T-helper 2 cell treated with Interferon-gamma antibody and Interleukin-4, amounts not matched to agents 5 μg/mL and 100 μg/mL, for 36 hours (primary cell): ENCODE data around the gene ZBED2.

Source experiments
- DNase-seq: peaks from one replicate; pipeline ENCODE4 v3.0.0; 2021; ENCODE audit warnings: low spot score
- H3K27ac Mint-ChIP-seq: one replicate; pipeline ENCODE4 v1.8.0; 2021; ENCODE audit warnings: mild to moderate bottlenecking, mixed read lengths
- H3K27me3 Mint-ChIP-seq: one replicate; pipeline ENCODE4 v1.8.0; 2021; ENCODE audit warnings: low read depth, mixed read lengths
- H3K36me3 Mint-ChIP-seq: one replicate; pipeline ENCODE4 v1.8.0; 2021; ENCODE audit warnings: low read depth, mixed read lengths
- H3K4me1 Mint-ChIP-seq: one replicate; pipeline ENCODE4 v1.8.0; 2021; ENCODE audit warnings: low read depth, mixed read lengths
- H3K4me3 Mint-ChIP-seq: one replicate; pipeline ENCODE4 v1.8.0; 2022; ENCODE audit warnings: mild to moderate bottlenecking, moderate library complexity, mixed read lengths
- H3K9me3 Mint-ChIP-seq: one replicate; pipeline ENCODE4 v1.8.0; 2021; ENCODE audit warnings: mixed read lengths

Gene ZBED2

DNA sequence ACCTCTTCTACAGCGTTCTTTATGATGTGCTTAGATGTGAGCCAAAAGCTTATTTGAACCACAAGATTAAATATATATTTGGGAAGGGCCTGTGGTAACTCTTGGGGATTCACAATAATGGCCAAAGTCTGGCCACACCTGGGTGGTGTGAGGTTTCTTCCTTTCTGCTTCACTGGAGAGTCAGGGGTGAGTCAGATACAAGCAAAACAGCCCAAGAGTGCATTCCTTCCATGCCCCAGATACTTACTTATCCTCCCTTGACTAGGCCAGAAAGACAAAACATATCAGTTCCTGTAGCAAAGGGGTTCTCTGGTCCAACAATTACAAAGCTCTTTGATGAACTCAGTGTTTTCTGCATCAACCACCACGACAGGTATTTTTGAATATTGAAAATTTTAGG lies 941 bp downstream of the ZBED2 start:
- peaks cover 68% of the 10 kb centered on the region for H3K4me1 Mint-ChIP-seq
- no peaks in the 10 kb centered on the region for H3K27me3 Mint-ChIP-seq
- H3K27ac Mint-ChIP-seq: peak overlapping the region; percentile 79
- H3K36me3 Mint-ChIP-seq: peaks cover 81% of the 10 kb centered on the region
- DNase-seq: no peak
- no peaks in the 10 kb centered on the region for H3K9me3 Mint-ChIP-seq
- H3K4me3 Mint-ChIP-seq: peak overlapping the region; percentile 81

DNA sequence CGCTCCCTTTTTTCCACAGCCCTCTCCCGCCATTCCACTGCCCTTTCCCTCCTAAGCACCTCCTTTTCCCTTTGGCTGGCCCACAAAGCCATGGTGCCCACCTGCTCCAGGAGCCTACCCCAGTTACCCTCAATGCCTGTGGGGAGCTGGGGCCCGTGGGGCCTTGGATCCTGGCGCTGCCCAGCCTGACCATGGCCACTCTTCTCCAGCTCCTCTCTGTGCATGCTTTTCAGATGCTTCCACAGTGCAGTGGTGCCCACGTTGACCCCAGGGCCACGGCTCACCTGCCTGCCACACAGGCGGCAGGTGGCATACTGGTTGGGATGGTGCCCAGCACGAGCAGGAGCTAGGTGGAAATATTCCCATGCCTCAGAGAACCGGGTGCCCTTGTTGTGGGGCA lies 1.5 kb downstream of the ZBED2 start:
- H3K9me3 Mint-ChIP-seq: no peaks in the 10 kb centered on the region
- DNase-seq: no peak
- H3K27me3 Mint-ChIP-seq: no peaks in the 10 kb centered on the region
- H3K4me3 Mint-ChIP-seq: peak overlapping the region; percentile 81
- peaks cover 68% of the 10 kb centered on the region for H3K4me1 Mint-ChIP-seq
- H3K36me3 Mint-ChIP-seq: peaks cover 81% of the 10 kb centered on the region
- peak overlapping the region; percentile 79 for H3K27ac Mint-ChIP-seq

DNA sequence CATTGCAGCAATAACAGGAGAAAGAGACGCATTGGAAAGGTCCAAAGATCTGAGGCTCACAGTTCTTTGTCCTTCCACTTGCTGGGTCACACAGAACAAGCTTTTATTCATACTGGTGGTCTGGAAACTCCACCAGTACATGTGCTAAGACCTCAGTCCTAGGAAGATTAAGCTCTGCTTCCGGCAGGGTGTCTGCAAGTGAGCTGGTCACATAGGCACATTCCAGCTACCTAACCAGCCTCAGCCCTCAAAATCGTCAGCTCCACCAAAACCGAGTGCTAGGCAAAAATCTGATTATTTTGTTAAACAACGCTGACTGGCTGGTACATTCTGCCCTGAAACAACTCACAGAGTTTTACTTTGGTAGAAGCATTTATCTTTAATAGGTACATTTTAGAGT lies 2.2 kb downstream of the ZBED2 start:
- no peaks in the 10 kb centered on the region for H3K9me3 Mint-ChIP-seq
- DNase-seq: no peak
- peaks cover 81% of the 10 kb centered on the region for H3K36me3 Mint-ChIP-seq
- no peaks in the 10 kb centered on the region for H3K27me3 Mint-ChIP-seq
- H3K27ac Mint-ChIP-seq: peak overlapping the region; percentile 79
- H3K4me1 Mint-ChIP-seq: peaks cover 70% of the 10 kb centered on the region
- H3K4me3 Mint-ChIP-seq: peak overlapping the region; percentile 81

DNA sequence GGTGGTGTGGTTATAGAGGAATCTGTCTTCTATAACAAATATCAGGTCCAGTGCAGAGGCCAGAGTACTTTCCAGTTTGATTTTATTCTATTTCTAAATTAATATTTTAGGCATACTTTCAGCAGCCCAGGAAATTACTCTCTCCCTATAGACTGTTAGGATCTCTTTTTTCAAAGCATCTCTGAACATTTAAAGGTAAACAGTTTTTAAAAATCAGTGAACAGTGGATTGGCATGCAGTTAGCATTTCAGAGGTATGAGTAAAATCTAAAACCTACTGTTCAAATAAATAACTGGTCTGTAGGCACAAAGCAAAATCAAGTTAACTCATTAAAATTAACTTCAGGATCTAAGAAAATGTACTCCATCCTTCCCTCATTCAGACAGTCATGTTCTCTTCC lies 3.0 kb downstream of the ZBED2 start:
- Mint-ChIP-seq H3K4me1 (peaks cover 68% of the 10 kb centered on the region), H3K27me3 (no peaks in the 10 kb centered on the region), H3K9me3 (no peaks in the 10 kb centered on the region), H3K36me3 (peaks cover 83% of the 10 kb centered on the region), H3K27ac (peak overlapping the region; percentile 85), H3K4me3 (peak overlapping the region; percentile 75)
- no peak for DNase-seq

DNA sequence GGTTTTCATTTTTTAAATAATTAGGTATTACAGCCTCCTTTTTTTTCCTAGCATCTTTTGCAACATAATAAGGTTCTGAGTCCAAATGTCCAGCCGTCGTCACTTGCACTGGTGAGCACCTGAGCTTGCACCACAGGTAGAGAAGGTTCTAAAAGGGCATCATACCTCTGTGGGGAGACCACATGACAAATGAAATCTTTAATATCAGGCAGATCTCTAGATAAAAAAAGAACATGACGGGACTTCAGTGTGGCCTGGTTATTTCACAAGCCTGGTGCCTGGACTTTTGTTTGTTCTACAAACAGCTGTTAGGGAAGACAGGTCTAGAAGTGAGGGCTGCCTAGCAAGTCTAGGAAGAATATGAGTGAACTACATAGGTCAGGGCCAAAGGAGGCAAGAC lies 3.6 kb downstream of the ZBED2 start:
- H3K4me1 Mint-ChIP-seq: peaks cover 67% of the 10 kb centered on the region
- H3K27ac Mint-ChIP-seq: peak overlapping the region; percentile 58
- no peaks in the 10 kb centered on the region for H3K27me3 Mint-ChIP-seq
- peak overlapping the region; percentile 38 for H3K4me3 Mint-ChIP-seq
- no peaks in the 10 kb centered on the region for H3K9me3 Mint-ChIP-seq
- peaks cover 83% of the 10 kb centered on the region for H3K36me3 Mint-ChIP-seq
- no peak for DNase-seq

DNA sequence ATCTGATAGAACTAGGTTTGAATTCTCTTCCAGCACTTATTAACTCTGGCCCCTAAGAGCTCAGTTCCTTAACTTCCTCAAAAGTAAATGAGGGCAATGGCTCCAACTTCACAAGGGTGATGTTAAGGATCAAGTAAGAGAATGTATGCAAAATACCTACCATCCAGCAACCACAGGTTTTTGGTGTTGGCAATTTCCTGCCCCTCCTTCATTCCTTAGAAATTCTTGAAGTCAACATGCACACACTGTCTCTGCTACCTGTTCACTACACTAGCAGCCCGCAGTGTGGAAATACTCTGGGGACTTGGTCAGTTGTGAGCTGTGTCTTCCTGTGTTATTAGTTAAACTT lies 5.0 kb downstream of the ZBED2 start:
- Mint-ChIP-seq H3K4me1 (peaks cover 59% of the 10 kb centered on the region), H3K36me3 (peaks cover 81% of the 10 kb centered on the region), H3K27me3 (no peaks in the 10 kb centered on the region), H3K4me3 (no peak overlapping the region), H3K27ac (peak overlapping the region; percentile 5), H3K9me3 (no peaks in the 10 kb centered on the region)
- no peak for DNase-seq

DNA sequence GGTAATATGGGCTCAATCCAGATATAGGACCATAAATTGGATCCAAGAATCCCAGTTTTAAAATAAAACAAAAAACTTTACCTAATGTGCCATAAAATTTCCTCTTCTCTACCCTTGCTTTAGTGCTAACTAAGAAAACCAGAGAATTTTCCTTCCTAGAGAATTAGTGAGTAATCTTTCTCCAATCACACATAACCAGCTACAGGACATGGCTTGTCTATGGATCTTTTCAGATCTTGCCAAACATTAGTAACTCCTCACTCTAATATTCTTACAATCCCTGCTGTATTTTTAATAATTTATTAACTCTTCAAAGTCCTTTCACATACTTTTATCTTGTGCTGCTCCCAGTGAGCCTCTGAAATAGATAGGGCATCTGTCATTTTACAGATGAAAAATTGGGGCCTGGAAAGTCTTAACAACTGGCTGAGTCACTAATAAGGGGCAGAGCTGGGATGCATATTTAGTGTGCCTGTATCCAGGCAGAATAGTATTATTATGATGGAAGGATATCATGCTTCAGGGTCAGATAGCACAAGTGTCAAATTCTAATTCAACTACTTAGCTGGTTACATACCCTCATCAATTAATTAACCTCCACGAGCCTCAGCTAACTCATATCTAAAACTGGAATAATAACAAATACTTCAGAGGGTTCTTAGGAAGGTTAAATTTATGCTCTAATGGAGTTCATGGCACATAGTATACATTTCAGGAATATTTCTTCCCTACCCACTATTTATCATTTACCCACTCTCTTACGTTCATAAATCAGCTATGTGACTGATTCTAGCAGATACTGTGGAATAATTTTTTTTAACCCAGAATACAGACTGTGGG lies 5.6 kb downstream of the ZBED2 start:
- Mint-ChIP-seq H3K4me1 (peaks cover 53% of the 10 kb centered on the region), H3K9me3 (no peaks in the 10 kb centered on the region), H3K27ac (peak overlapping the region; percentile 29), H3K27me3 (no peaks in the 10 kb centered on the region), H3K36me3 (peaks cover 80% of the 10 kb centered on the region), H3K4me3 (no peak overlapping the region)
- no peak for DNase-seq

DNA sequence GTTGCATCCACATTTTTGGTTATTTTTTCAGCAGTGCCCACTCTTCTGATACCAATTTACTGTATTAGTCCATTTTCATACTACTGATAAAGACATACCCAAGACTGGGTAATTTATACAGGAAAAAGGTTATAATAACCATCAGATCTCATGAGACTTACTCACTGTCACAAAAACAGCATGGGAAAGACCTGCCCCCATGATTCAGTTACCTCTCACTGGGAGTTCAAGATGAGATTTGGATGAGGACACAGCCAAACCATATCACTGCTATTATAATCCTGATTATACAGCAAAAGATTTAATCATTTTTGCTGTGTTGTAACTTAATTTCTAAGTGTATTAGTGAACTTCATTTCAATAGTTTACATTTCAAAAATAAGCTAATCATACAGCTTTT lies 6.6 kb downstream of the ZBED2 start:
- DNase-seq: no peak
- peak overlapping the region; percentile 1 for H3K27ac Mint-ChIP-seq
- no peak overlapping the region for H3K4me3 Mint-ChIP-seq
- peaks cover 44% of the 10 kb centered on the region for H3K4me1 Mint-ChIP-seq
- no peaks in the 10 kb centered on the region for H3K9me3 Mint-ChIP-seq
- H3K27me3 Mint-ChIP-seq: no peaks in the 10 kb centered on the region
- peaks cover 80% of the 10 kb centered on the region for H3K36me3 Mint-ChIP-seq

DNA sequence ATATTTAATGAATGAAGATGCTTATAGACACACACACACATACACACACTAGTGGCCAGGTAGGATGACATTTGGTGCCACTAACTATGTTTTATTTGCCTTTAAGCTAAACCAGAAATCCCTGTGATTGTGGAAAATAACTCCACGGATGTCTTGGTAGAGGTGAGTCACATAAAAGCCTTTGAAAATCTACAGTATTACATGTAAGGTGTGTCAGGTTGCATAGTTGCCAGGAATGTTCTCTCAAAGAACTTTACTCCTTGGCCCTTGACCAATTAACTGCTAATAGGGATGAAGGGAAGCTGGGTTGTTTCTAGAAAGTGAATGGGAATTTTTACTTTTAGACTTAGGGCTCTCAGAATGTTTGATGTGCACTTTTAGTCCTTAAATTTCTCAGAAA lies 9.9 kb downstream of the ZBED2 start:
- no peak overlapping the region for H3K4me3 Mint-ChIP-seq

DNA sequence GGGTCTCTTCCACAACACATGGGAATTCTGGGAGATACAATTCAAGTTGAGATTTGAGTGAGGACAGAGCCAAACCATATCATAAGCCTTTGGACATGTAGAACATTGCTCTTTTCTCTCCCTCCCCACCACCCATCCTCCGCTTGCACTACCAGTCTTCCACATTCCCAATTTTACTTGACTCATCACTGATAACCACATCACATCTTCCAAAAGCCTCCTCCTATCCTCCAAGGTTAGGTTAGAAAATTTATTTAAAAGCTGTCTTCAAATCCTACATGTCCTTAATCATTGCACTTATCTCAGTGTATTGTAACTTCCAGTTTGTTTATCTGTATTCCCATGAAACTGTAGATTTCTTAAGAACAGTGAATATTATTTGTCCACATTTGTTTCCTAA lies 10.4 kb downstream of the ZBED2 start:
- no peaks in the 10 kb centered on the region for H3K27me3 Mint-ChIP-seq
- no peak for DNase-seq
- H3K4me1 Mint-ChIP-seq: peaks cover 40% of the 10 kb centered on the region
- H3K36me3 Mint-ChIP-seq: peaks cover 85% of the 10 kb centered on the region
- H3K27ac Mint-ChIP-seq: no peak overlapping the region
- H3K4me3 Mint-ChIP-seq: no peak overlapping the region
- no peaks in the 10 kb centered on the region for H3K9me3 Mint-ChIP-seq

More for the DNA sequence above, 9.9 kb downstream of the ZBED2 start:
- Mint-ChIP-seq H3K4me1 (peaks cover 40% of the 10 kb centered on the region), H3K27ac (no peak overlapping the region), H3K27me3 (no peaks in the 10 kb centered on the region), H3K9me3 (no peaks in the 10 kb centered on the region), H3K36me3 (peaks cover 84% of the 10 kb centered on the region)
- no peak for DNase-seq

DNA sequence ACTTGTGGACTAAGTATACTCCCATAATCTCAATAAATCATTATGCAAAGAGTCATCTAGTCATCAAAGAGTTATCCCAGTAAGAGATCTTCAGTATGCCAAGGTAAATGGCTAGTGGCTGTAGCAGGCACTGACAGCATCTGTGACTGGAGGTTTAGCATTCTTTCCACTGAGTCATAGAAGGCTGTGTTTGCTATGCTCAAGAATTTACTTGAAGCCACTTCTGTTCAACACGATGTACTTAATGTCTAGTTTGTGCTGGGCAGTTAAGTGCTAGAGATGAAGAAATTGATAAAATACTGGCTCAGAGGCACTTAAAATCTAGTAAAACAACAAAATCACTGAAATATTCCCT lies 13.0 kb downstream of the ZBED2 start:
- peaks cover 50% of the 10 kb centered on the region for H3K4me1 Mint-ChIP-seq
- H3K27ac Mint-ChIP-seq: peak overlapping the region; percentile 29

DNA sequence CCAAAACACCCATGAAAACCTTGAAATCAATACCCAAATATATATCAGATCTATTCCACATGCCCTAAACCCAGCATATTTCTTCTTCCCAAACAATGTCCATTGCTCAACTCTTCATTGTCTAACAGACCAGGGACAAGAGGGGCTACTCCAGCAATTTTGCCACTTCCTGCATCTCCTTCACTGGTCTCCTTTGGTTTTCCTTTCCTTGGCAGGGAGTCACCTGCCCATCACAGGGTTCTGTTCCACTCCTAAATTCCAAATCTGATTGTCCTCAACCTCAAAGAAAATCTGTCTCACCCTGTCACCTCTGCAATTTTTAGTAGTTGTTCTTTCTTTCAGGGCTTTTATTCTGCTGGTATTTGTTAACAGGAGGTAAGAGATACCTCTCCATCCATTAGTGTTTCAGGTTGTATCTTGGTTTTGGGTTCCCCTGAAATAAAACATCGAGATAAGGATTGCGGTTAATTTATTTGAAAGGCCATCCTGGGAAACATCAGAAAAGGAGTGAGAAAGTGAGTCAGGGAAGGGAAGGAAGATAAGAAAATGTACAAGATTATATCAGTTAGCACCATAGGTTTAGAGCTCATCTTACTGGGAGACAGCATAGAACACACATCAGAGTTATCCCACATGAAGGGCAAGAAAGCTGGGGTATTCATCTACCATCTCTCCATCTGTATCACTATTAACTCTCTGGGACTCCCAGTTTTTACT lies 13.6 kb downstream of the ZBED2 start:
- Mint-ChIP-seq H3K4me1 (peaks cover 52% of the 10 kb centered on the region), H3K4me3 (peak overlapping the region; percentile 5), H3K27me3 (no peaks in the 10 kb centered on the region), H3K27ac (peak overlapping the region; percentile 66), H3K36me3 (peaks cover 81% of the 10 kb centered on the region), H3K9me3 (no peaks in the 10 kb centered on the region)
- DNase-seq: no peak

More for the DNA sequence above, 13.0 kb downstream of the ZBED2 start:
- Mint-ChIP-seq H3K9me3 (no peaks in the 10 kb centered on the region), H3K36me3 (peaks cover 83% of the 10 kb centered on the region), H3K27me3 (no peaks in the 10 kb centered on the region), H3K4me3 (no peak overlapping the region)
- DNase-seq: peak; percentile 49

DNA sequence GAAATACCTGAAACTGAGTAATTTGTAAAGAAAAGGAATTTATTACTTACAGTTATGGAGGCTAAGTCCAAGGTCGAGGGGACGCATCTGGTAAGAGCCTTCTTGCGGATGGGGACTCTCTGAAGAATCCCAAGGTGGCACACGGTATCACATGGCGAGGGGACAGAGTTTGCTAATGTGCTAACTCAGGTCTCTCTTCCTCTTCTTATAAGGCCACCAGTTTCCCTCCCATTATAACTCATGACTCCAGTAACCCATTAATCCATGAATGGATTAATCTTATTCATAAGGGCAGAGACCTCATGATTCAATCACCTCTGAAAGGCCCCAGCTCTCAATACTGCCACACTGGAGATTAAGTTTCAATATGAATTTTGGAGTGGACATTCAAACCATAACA lies 15.7 kb downstream of the ZBED2 start:
- H3K36me3 Mint-ChIP-seq: peaks cover 73% of the 10 kb centered on the region
- no peaks in the 10 kb centered on the region for H3K9me3 Mint-ChIP-seq
- no peaks in the 10 kb centered on the region for H3K27me3 Mint-ChIP-seq
- no peak overlapping the region for H3K4me3 Mint-ChIP-seq
- H3K4me1 Mint-ChIP-seq: peaks cover 52% of the 10 kb centered on the region
- H3K27ac Mint-ChIP-seq: no peak overlapping the region
- no peak for DNase-seq

DNA sequence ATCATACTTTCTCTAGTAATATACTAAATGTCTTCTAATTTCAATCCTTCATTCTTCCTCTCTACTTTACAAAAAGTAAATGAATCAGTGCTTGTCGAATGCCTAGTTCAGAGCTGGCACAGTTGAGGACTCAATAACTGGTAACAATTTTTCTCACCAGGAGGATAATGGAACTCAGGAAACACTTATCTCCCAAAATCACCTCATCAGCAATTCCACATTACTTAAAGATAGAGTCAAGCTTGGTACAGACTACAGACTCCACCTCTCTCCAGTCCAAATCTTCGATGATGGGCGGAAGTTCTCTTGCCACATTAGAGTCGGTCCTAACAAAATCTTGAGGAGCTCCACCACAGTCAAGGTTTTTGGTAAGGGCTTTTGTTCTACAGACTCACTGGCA lies 16.3 kb downstream of the ZBED2 start:
- Mint-ChIP-seq H3K36me3 (peaks cover 69% of the 10 kb centered on the region), H3K9me3 (no peaks in the 10 kb centered on the region), H3K4me1 (peaks cover 53% of the 10 kb centered on the region), H3K4me3 (no peak overlapping the region), H3K27ac (peak overlapping the region; percentile 38), H3K27me3 (no peaks in the 10 kb centered on the region)
- DNase-seq: no peak
